ENCODE results near the gene HSBP1.

The HSBP1 gene

DNA sequence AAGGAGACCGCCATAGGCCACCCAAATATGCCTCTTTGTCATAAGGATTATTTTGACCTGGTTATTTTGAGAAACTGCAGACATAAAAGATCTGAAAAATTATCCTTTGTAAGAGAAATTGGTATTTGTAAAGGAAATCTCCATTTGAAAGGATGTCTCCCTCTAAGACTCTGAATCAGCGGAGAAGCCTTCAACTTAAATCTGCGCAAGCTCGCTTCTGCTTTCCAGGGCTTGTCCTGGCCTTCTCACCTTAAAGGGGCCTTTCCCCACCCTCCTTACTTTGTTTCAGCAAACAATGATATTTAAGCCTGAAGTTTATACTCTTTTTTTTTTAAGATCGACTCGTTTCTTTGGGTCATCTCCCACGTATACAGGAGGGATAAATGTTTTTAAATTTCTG is 34.5 kb downstream of the HSBP1 start:
- DNase-seq = no peak

DNA sequence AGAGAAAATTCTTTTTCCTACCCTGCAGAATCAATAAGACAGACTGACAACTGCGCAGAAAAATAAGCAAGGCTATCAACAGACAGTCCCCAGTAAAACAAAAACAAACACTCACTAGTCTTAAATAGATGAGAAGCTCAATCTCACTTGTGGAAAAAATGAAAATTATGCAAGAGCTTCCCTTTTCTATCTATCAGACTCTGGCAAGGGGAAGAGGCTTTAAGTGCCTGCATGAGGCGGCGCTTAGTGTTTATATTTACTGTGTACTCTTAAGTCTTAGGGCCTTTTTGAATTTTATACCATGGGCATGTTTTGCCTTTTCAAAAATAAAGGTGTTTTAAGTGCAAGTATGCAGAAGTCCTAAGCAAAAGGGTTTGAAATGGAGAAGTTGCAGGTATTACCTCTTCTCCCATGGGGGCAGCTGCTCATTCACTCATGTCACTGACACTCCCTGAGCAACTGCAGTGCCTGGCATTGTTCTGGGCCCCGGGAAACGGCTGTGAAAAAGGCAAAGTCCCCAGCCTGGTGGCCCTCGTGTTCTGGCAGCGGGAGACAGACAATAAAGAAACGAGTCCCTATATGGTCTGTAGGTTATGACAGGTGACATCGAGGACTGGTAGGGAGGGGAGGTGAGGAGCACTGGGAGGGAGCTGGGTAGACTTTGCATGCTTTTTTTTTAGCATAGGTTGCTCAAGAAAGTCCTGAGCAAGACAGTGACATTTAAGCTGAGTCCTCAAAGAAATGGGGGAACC is 35.2 kb downstream of the HSBP1 start:
- no peak for DNase-seq

DNA sequence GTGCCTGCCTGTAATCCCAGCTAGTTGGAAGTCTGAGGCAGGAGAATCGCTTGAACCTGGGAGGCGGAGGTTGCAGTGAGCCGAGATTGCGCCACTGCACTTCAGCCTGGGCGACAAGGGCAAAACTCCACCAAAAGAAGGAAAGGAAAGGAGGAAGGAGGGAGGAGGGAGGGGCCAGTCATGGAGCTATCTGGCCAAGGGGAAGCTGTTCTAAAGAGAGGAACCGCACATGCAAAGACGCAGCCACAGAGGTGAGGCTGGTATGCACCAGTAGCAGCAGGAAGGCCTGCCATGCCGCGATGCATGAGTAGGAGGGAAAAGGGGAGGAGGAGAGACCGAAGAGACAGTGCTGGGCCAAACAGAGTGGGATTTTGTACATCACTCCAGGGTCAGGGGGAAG is 35.9 kb downstream of the HSBP1 start:
- DNase-seq = no peak

DNA sequence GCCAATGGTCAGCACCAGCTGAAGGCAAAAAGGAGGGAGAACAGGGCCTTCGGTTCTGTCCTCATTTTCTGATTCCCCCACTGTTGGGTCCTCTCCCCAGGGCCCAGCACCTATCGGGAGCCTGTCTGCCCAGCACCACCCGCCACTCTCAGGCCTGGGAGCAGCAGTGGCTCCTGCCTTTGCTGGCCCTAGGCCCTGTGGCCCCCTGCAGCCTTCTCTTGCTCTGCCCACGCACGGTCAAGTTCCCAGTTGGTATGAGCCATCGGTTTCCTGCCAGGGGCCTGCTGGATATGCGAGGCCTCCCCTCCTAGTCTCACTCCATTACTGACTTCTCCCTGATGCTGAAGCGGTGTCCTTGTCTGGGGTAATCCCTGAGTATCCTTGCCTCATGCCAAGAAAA is 37.5 kb downstream of the HSBP1 start:
- no peak for DNase-seq

DNA sequence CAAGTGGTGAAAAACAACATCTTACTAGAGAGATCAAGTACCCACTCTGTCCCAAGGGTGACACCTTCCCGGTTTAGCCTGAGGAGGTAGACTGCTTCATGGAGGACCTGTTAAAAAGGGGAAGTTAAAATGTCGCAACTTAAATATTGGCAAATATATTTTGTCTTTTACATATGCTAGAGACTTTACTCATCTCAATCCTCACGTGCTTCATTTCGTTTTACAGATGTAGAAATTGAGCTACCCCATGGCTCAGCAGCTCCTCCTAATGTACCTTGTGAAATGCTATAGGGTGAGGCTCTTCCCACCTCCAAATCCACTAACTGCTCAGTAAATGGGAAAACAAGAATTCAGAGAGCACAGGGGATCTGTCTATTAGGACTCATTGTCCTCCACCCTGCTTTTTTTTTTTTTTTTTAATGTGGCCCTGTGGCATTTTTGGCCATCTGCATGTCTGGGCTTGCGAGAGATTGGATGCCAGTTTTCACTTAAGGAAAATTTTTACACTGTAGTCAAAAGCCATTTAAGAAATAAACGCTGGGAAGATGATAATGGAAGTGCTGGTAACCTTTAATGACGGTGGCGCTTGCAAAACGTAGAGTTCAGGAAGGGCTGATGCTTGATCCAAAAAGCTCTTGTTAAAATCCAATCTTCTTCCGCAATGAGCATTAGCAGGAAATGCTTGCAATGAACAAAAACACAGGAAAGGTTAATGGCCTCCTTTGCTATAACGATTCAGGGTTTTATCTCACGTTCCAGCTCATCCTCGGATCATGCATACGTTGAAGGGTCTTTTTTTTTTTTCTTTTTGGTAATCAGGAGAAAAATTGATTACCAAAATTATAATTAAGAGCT is 39.8 kb downstream of the HSBP1 start:
- DNase-seq = no peak

DNA sequence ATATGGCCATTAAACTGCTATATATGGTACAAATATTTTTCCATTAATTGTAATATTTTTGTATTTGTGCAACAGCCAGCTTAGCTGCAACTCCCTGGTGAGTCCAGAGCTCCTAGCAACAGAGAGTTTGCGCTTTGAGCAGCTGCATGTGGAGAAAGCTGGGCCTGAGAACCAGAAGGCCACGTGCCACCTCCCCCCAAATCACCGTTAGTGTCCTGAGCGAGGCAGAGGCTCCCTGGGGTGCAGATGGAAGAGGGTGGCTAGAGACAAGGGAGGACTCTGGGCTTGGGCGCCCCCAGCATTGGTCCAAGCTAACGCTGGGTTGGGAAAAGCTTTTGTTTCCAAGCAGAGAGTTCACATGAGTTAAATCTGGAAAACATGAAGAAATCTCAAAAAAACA is 41.6 kb downstream of the HSBP1 start:
- no peak for DNase-seq

DNA sequence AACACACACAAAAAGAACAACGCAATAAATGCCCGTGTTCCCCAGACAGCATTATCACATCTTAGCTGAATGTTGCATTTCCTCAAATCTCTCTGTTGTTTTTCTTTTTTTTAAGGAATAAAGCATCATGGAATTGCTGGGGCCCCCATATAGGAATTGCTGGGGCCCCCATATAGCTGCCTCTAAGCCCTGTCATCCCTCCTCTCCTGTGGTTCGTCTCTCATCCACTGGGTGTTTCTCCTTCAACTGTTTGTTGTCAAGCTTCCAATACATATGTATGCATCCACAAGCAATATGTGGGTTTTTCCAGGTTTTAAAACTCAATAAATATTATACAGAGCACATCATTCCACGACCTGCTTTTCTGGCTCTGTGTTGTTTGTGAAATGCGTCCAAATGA is 43.2 kb downstream of the HSBP1 start:
- no peak for DNase-seq

DNA sequence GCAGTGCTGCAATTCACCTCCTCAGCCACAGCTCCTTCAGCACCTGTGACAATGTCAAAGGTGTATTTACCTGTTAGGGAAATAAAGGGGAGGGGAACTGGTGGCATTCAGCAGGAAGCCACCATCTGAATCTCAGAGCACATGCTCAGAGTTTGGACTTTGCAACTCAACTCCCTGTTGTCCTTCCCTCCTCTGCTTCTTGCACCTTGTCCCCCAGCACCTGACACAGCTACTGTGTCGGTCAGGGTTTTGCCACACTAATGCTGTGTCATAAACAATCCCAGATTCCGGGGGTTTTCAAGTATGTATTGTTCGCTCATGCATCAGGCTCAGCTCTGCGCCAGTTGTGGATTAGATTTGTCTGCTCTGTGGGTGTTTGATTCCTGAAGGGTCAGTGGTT is 43.7 kb downstream of the HSBP1 start:
- no peak for DNase-seq

DNA sequence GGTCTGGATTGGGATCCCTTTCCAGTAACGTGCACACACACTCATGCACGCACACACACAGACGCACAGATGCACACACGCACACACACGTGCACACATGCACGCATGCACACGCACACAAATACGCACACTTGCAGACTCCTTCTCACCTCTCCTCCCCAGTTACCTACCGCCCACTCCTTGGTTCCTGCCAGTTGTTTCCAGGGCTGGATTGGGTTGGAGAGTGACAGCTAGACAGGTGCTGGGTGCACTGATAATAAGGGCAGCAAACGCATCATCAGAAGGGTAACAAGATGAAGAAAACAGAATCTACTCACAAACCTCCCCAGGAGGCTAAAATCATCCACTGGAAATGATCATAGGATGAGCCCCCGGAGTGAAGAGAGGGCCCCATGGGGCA is 45.0 kb downstream of the HSBP1 start:
- DNase-seq = no peak

DNA sequence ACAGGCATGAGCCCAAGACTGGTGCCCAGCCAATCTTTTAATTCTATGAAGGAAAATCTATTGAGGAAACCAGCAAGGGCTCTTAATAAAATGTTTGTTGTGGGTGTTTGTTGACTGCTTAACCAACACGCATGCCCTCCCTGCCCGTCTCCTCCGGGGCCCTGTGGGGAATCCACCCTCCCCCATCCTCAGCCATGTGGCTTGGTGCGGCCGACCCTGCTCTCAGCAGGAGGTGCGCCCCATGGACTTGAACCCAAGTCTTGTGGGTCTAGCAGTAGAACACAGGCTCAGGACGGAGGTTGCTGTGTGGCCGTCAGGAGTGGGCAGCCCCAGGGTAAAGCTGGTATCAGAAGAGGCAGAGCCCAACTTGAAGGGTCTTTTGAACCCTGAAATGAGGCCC is 46.1 kb downstream of the HSBP1 start:
- DNase-seq = no peak

DNA sequence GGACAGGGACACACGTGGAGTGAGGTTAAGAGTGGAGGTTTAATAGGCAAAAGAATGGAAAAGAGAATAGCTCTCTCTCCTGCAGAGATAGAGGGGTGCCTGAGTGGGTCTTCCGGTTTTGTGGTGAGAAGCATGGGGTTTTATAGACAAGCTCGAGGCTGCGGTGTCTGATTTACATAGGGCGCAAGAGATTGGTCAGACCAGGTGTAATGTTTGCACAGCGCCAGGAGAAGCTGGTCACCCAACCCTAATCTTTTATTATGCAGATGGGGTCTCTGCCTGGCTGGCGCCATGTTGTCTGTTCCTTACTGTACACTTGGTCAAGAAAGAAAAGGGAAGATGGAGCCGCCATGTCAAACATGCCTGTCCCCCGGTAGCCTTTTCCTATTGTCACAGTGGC is 46.6 kb downstream of the HSBP1 start:
- DNase-seq = no peak

DNA sequence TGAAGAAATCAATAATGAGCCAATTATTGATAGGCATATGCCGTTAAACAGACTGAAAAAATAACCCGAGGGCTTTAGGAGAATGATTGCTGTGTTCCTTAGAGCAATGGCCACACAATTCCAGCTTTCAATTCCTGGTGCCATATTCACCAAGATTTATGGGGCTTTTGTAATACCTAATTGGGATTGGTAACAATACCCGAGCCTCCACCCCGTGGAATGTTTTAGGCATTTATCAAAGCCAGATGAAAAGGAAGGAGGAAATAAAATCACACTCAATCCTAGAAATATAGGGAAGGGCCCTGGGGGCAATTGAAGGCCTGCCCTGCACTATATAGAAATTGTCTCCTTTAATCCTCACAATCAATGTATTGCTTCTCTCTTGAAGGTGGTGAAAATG is 49.0 kb downstream of the HSBP1 start:
- DNase-seq = no peak

DNA sequence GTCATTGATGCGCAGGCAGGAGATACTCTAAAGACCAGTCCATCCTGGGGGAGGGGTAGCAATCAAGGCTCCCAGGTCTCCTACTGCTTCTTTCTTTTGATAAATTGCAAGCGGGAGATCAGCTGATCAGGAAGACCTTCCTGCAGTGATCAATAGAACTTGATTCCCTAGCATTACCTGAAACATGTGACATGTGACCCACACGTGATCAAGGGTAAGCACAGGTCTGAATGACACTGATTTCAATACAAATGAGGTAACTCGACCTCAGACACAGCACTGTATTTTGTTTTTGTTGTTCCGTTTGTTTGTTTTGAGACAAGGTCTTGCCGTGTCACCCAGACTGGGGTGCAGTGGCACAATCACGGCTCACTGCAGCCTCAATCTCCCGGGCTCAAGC is 51.5 kb downstream of the HSBP1 start:
- no peak for DNase-seq

DNA sequence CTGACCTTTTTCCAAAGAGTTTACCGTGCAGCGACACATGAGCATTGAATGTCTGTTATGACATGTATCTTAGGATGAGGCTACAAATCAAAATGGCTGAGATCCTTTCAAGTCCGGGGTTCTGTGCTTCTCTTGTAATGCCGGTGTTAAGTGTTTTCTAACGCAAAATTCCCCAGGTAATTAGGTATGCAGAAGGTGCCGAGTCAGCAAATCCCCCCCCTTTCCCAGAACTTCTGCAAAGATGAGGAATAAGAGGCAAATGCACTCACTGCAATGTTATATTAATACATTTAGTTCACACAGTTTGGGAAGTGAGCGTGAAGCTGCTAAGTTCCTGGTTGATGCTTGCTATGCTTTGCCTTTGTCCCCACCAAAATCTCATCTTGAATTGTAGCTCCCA is 54.9 kb downstream of the HSBP1 start:
- no peak for DNase-seq

DNA sequence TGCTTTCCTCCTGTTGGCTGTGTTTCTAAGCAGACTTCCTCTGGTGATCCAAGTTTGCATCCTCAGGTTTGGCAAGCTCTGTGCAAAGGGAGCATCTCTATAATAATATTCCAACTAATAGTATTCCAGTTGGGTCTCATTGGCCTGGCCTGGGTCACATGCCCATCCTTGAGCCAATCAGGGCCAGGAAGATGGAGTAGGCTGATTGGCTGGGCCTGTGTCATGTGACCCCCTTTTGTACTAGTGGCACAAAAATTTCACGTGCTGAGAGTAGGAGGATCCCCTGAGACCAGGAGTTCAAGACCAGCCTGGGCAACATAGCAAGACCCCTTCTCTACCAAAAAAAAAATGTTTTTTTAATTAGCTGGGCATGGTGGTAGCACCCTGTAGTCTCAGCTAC is 55.9 kb downstream of the HSBP1 start:
- DNase-seq = no peak
